OCI-LY3 (cell line): ENCODE measurements around the gene CBX4.

Experiments used
- H2AFZ ChIP-seq: fragments of 200-600, 300-600 bp; shearing (Covaris generic); 2 replicates; pipeline ENCODE4 v1.6.0; 2014; ENCODE audit warnings: antibody characterized with exemption, low read depth, low read length
- H3K27ac ChIP-seq: fragments of 200-600, 300-600 bp; sonication (generic); 2 replicates; pipeline ENCODE4 v1.5.1; 2014; ENCODE audit warnings: mild to moderate bottlenecking, low read length, moderate library complexity, mixed read lengths
- H3K27me3 ChIP-seq: fragments of 200-600, 300-600 bp; sonication (generic); 2 replicates; pipeline ENCODE4 v1.6.1; 2014; ENCODE audit warnings: low read depth, low read length, mixed read lengths
- H3K36me3 ChIP-seq: fragments of 200-600, 300-600 bp; sonication (generic); replicated peaks from 2 replicates; pipeline ENCODE3; 2014; ENCODE audit warnings: low read depth, low read length, mixed read lengths
- H3K4me1 ChIP-seq: fragments of 300-600, 200-600 bp; sonication (generic); 2 replicates; pipeline ENCODE4 v1.6.1; 2014; ENCODE audit warnings: low read length, mixed read lengths
- H3K4me2 ChIP-seq: fragments of 200-600, 300-600 bp; sonication (generic); 2 replicates; pipeline ENCODE4 v1.6.1; 2014; ENCODE audit warnings: low read length, mixed read lengths
- H3K4me3 ChIP-seq: fragments of 300-600, 200-600 bp; sonication (generic); 2 replicates; pipeline ENCODE4 v1.5.1; 2014; ENCODE audit warnings: antibody characterized with exemption, mild to moderate bottlenecking, low read length, moderate library complexity
- H3K79me2 ChIP-seq: fragments of 300-600, 200-600 bp; shearing (Covaris generic); 2 replicates; pipeline ENCODE4 v1.6.1; 2014; ENCODE audit warnings: mild to moderate bottlenecking, low read length, mixed read lengths
- H3K9ac ChIP-seq: fragments of 300-600, 200-600 bp; shearing (Covaris generic); 2 replicates; pipeline ENCODE4 v1.6.0; 2014; ENCODE audit warnings: mild to moderate bottlenecking, low read length, moderate library complexity
- H3K9me3 ChIP-seq: fragments of 200-600, 300-600 bp; shearing (Covaris generic); 2 replicates; pipeline ENCODE4 v1.6.1; 2014; ENCODE audit warnings: low read length, mixed read lengths; ENCODE audit not compliant: insufficient read depth
- H4K20me1 ChIP-seq: fragments of 200-600, 300-600 bp; sonication (generic); 2 replicates; pipeline ENCODE4 v1.6.1; 2016; ENCODE audit warnings: low read length, mixed read lengths; ENCODE audit not compliant: insufficient read depth
- CTCF ChIP-seq: fragments of 200-600, 300-600 bp; sonication (generic); IDR thresholded peaks from 2 replicates; pipeline ENCODE4 v1.5.1; 2014; ENCODE audit warnings: antibody characterized with exemption, low read length, low read depth
- EZH2phosphoT487 ChIP-seq: fragments of 200-600 bp; shearing (Covaris generic); IDR thresholded peaks from 2 replicates; pipeline ENCODE4 v1.6.1; 2018; ENCODE audit warnings: antibody characterized with exemption, mixed run types, low read depth

Gene CBX4

GRCh38 chr17:79785017-79785899 lies 54.0 kb downstream of the CBX4 start:
- Histone ChIP-seq H3K9me3 (no peaks in the 10 kb centered on the region), H3K4me1 (no peaks in the 10 kb centered on the region), H3K4me3 (no peak overlapping the region), H3K27ac (no peak overlapping the region), H3K79me2 (no peaks in the 10 kb centered on the region), H3K9ac (no peak overlapping the region), H3K27me3 (no peaks in the 10 kb centered on the region), H2AFZ (no peak overlapping the region), H3K36me3 (peaks cover 33% of the 10 kb centered on the region), H4K20me1 (peaks cover 5% of the 10 kb centered on the region), H3K4me2 (no peak overlapping the region)
- no peak for TF ChIP-seq EZH2phosphoT487
- TF ChIP-seq CTCF = no peak

GRCh38 chr17:79784353-79785016 lies 54.8 kb downstream of the CBX4 start:
- peaks cover 11% of the 10 kb centered on the region for H4K20me1 ChIP-seq
- H3K36me3 ChIP-seq = peaks cover 40% of the 10 kb centered on the region
- no peaks in the 10 kb centered on the region for H3K27me3 ChIP-seq
- no peaks in the 10 kb centered on the region for H3K9me3 ChIP-seq
- no peak overlapping the region for H3K4me3 ChIP-seq
- TF ChIP-seq EZH2phosphoT487 (no peak), CTCF (no peak)
- H3K79me2 ChIP-seq = peaks cover 4% of the 10 kb centered on the region
- H3K9ac ChIP-seq = no peak overlapping the region
- no peaks in the 10 kb centered on the region for H3K4me1 ChIP-seq
- H2AFZ ChIP-seq = no peak overlapping the region
- H3K4me2 ChIP-seq = no peak overlapping the region
- H3K27ac ChIP-seq = no peak overlapping the region

- Histone ChIP-seq H3K4me2 (no peak overlapping the region), H3K27me3 (no peaks in the 10 kb centered on the region), H2AFZ (no peak overlapping the region), H3K79me2 (peaks cover 9% of the 10 kb centered on the region), H3K27ac (no peak overlapping the region), H3K4me1 (peaks cover 6% of the 10 kb centered on the region), H3K36me3 (peaks cover 42% of the 10 kb centered on the region), H4K20me1 (peaks cover 16% of the 10 kb centered on the region), H3K4me3 (no peak overlapping the region), H3K9ac (no peak overlapping the region), H3K9me3 (no peaks in the 10 kb centered on the region)
- no peak for TF ChIP-seq CTCF
- no peak for TF ChIP-seq EZH2phosphoT487
Observed at GRCh38 chr17:79783891-79784290, 55.3 kb downstream of the CBX4 start.
